Measurements from ENCODE around the gene TTPAL. TPM values are rescaled to one million over a fixed set of nuclear protein-coding genes. Genes with fewer than 3 reads are reported as not detected.
"Not testable (repeated sequence)": the region's sequence is repeated elsewhere in the genome, so short reads cannot be mapped to it uniquely, and the experiment has no call there.

The TTPAL gene
- polyA plus RNA-seq, 1 donor: 15.7 TPM

GRCh38 chr20:44465001-44465560, 10.6 kb upstream of the TTPAL start:
- no peak for DNase-seq

GRCh38 chr20:44467289-44467883, 8.3 kb upstream of the TTPAL start:
- no peak for DNase-seq

GRCh38 chr20:44468044-44468782, 7.5 kb upstream of the TTPAL start:
- DNase-seq: no peak

DNA sequence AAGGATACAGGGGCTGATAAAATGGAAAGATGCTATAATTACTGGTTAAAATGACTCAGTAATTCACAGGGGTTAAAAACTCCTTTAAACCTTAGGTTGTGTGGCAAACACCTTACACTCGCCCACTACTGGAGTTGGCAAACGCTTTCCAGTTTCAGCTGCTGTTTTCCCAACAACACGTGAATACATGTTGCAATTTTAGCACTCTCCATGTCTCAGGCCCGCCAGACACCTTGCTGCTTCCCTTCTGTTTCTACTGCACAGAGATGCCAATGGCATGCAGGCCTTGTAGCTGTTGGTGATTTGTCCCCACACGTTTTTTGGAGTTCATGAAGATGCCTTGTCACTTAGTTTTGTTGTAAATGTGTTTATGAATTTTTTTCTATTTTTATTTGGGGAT, 5.3 kb upstream of the TTPAL start:
- no peak for DNase-seq

DNA sequence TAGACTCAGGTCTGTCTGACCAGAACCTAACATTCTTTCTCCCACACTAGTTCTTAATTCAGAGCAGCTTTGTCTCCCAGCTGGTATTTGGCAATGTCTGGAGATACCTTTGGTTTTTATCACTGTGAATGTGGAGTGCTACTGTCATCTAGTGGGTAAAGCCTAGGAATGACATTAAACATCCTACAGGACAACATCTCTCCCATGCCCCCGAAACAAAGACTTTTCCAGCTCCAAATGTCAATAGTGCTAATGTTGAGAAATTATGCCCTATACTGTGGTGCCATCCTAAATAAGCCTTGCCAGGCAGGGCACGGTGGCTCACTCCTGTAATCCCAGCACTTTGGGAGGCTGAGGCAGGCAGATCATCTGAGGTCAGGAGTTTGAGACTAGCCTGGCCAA, 4.2 kb upstream of the TTPAL start:
- peak; percentile 20 for DNase-seq

- DNase-seq: not testable (repeated sequence)
Observed at GRCh38 chr20:44472283-44472682, 3.4 kb upstream of the TTPAL start.

DNA sequence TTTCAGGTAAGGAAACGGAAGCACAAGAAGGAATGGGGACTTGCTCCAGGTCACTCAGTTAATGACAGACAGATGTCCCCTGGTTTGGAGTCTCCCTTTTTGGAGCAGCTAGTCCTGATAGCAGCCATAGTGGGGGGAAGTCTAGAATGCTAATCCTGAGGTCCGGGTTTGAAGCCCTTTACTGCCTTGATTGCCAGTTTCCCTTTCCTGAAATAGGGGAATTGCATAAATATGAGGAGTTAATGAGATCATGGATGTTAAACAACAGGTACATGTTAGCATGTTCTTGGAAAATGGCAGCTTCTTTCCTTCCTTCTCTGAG, 341 bp upstream of the TTPAL start:
- no peak for DNase-seq

DNA sequence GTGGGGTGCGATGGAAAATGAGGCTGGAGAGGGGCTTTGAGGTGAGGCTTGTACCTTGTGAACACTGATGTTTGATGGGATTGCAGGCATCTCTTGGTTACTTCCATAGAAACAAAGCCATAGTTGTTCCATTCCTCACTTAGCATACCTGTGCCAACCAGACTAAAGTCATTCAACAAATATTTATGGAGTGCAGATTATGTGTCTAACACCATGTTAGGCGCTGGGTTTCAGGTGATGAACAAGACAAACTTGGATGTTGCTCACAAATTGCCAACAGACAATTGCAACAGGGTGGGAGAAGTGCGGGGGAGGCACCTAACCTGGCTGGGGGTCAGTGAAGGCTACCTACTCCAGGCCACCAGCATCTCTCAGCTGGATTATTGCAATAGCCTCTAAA, 1.5 kb downstream of the TTPAL start:
- no peak for DNase-seq

DNA sequence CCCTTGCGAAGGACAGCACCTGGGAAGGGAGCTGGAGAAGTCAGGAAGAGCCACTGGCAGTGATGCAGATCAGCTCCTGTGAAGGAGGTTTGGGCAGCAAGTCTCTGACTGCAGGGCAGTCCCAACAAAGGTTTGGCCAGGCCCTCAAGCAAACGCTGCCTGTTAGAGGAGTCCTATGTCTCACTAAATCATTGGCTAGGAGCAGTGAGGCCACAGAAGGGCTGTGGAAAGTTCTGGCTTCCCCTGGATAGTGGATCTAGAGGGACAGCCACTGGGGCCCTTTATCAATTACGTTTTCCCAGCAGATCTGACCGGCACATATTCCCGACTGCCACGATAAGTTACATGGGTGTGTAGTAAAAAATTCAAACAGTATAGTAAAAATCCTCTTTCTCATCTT, 2.5 kb downstream of the TTPAL start:
- no peak for DNase-seq

GRCh38 chr20:44479643-44480042, 4.0 kb downstream of the TTPAL start:
- no peak for DNase-seq

- DNase-seq: no peak
Observed at GRCh38 chr20:44480097-44480496, 4.4 kb downstream of the TTPAL start.

GRCh38 chr20:44481719-44482416, 6.2 kb downstream of the TTPAL start:
- DNase-seq: no peak

DNA sequence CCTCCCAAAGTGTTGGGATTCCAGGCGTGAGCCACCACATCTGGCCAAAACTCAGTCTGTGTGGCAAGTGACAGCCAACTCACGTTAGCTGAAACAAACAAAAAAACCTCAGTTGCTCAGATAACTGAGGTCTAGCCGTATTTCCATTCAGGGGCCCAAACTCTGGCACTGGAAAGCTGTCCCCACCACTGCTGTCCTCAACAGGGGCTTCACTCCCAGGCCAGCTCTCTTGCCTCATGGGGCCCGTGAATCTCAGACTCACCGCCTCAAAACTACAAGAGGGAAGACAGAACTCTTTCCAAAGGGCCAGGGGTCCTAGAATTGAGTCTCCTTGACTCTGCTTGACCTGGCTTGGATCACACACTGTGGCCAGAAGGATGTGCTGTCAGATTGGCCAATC, 7.4 kb downstream of the TTPAL start:
- no peak for DNase-seq

DNA sequence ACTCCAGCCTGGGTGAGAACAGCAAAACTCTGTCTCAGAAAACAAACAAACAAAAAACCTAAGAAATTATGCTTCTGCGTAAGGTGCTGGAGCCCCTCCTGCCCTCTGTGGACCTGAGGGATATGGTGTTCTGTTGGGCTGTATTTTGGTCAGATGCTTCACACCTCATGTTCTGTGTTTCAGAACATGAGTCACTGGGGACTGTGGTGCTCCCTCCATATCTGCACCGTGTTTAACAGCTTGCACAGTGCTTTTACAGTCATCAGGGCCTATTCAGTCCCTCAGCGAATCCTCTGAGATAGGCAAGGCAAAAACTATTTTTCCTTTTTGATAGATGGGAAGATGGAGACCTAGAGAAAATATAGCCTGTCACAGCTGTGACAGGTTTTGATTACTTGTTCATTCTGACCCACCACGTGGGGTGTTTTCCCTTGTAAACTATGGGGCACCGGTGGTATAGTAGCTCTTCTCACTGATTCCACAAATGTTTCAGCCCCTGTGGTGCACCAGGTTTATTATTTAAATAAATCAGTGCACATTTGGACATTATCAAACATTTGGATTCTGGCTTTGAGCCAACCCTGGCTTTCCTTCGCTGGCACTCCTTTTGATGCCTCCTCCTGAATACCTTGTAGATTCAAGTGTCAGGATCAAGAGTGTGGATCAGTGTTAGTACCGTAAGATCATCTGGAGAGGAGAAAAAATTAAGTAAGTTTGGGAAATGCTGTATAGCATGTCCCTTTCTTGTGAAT, 9.6 kb downstream of the TTPAL start:
- no peak for DNase-seq

DNA sequence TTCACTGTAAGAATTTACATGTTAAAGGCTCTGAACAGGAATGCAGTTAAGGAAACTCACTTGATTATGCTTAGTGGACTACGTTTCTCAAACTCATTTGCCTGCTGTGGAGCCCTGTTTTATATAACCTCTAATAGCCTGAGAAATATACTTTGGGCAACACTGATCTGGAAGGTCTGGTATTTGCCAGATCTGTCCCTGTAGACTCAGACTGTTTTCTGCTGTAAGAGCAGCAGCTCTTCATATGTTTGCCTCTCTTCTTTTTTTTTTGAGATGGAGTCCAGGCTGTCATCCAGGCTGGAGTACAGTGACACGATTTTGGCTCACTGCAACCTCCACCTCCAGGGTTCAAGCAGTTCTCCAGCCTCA, 10.1 kb downstream of the TTPAL start:
- DNase-seq: no peak

DNA sequence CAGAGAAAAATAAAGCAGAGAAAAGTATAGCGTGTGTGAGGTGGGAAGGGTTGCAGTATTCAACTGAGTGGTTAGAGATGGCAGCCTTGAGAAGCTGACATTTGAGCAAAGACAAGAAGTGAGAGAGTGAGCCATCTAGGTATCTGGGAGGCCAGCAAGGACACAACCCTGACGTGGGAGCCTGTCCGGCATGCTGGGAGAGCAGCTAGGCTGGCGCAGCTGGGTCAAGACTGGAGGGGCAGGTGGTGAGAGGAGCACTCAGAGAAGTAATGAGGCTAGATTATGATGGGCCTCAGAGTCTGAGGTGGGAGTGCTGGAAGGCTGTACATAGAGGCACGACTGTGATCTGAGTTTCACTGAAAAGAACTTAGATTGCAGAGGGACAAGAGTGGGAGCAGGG, 12.9 kb downstream of the TTPAL start:
- DNase-seq: no peak

- no peak for DNase-seq
Observed at GRCh38 chr20:44489223-44489622, 13.5 kb downstream of the TTPAL start.

- no peak for DNase-seq
Observed at GRCh38 chr20:44489931-44490330, 14.3 kb downstream of the TTPAL start.

GRCh38 chr20:44491635-44492395, 16.1 kb downstream of the TTPAL start:
- DNase-seq: no peak

DNA sequence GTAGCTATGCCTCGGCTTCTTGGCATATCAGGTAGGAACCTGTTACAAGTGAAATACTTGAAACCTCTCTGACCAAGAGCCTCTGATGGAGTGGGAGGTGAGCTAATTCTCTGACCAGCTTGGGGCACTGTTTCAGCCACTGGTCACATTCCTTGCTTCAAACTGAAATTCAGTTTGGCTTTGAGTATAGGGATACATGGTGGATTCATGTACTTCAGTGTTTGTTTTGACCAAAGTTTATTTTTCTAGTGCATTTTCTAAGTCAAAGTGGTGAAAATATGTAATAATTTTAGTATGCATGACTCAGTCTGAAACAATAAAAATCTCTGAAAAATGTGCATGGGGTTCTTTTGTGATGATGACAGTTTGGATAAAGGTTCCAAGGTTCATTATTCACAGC, 18.6 kb downstream of the TTPAL start:
- DNase-seq: no peak

DNA sequence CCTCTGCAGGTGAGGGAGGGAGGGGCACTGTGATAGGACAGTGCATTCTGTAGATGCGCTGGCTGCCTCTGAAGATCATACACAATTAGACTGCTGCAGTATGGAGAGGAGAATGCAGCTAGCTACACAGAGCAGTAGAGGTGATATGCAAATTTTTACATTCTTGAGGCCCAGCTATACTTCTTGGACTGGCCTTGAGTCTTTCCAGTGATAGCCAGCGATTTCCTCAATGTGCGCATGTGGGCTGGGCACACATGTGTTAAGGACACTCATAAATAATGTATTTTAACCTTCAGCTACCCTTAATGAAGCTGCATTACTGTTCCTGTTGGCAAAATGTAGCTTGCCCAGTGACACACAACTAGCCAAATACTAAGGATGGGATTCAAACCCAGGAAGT, 19.0 kb downstream of the TTPAL start:
- DNase-seq: no peak

- no peak for DNase-seq
Observed at GRCh38 chr20:44495257-44495656, 19.6 kb downstream of the TTPAL start.
